ENCODE data around the gene ST14.
"Not testable (repeated sequence)": the region's sequence is repeated elsewhere in the genome, so short reads cannot be mapped to it uniquely, and the experiment has no call there.

ST14 gene

DNA sequence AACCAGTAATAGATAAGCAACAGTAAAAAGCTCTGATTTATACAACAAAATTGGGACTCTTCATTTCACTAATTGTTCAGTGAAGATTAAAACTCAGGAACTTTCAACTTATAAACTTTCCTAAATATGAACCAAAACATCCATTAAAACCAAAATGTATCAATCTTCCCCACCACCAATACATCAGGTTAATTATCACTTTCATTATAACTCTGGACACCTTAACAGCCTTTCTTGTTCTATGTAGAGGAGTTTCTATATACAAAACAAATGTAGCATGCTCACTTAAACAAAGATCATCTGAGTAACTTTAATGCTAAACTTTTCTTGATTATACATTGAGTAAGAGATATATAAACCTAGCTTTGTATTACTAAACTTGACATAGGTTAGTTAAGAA lies 74.7 kb downstream of the ST14 start:
- DNase-seq (ENCODE audit: low spot score) = no peak

DNA sequence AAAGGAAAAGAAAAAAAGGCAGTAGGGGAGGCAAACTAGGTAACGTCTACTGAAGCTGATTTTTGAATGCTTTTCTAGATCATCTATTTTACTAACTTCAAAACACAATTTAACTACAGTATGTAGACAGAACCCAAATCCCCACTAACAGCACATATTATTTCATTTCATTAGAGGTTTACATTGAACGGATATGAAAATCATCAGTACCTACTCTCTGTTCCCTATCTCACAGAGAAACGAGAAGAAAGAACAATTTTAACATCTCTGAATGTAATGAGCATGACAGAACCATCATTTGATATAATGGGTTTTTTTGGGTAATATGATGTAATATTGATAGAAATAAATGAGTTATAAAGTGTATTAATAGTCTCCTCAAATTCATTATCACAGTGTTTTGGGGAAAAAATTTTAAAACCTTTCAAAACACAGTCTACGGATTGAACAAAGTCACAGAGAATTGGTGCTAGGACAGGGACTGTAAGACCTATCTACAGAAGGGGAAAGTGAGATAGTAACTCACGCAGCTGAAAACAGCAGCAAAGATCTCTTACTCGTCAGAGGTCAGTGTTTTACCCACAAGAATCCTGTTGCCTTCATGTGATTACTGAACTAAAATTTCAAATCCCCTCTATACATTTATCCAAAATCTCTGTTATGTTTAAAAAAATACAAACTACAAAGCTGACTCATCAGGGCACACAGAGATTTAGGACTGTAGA lies 77.9 kb downstream of the ST14 start:
- no peak for DNase-seq (ENCODE audit: low spot score)

DNA sequence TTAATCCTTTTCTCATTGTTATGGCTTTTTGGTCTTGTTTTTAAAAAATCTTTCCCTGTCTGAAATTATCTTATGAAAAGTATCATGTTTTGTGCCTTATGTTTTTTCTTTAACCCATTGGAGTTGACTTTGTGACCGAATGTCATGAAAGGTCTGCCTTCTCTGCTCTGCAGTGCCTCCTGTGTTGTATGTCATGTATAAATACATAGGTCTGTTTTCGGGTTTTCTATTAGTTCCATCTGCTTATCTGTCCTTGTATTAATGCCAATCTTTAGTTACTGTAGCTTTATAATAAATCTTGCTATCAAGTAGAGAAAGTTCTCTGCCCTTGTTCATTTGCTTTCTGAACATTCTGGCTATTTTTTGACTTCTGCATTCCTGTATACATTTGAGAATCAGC lies 82.1 kb downstream of the ST14 start:
- DNase-seq (ENCODE audit: low spot score) = no peak

DNA sequence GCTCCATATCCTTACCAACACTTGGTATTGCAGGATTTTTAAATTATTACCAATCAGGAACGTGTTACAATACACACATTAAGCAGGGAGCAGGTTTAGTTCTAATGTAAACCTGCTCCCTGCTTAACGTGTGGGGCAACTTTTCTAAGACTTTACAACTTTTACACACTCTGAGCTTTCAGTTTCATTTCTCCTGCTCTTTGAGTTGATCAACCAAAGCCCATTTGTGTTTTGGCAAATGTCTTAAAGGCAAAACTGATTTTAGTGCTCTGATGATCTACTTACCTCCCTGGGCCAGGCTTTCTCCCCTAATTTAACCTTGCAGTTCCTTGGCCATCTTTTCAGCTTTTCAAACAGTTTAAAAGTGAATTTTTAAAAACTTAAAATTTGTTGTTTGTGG lies 84.2 kb downstream of the ST14 start:
- no peak for DNase-seq (ENCODE audit: low spot score)

DNA sequence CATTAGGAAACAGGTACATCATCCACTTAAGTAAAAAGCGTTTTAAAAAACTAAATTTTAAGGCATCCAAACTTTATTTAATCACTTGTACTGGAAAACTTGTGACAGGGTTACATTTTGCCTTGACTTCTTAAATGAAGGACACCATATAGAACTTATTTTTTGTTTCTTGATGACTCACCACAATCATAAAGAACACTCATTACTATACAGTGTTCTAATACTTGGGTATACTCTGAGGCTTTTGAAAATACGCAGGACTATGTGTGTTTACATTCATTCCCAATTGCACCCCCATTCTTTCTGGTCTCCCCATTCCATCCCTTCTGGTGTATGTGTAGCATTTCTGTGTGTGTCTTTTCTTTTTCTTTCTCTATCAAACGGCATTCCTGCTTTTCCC lies 85.3 kb downstream of the ST14 start:
- DNase-seq (ENCODE audit: low spot score) = no peak

DNA sequence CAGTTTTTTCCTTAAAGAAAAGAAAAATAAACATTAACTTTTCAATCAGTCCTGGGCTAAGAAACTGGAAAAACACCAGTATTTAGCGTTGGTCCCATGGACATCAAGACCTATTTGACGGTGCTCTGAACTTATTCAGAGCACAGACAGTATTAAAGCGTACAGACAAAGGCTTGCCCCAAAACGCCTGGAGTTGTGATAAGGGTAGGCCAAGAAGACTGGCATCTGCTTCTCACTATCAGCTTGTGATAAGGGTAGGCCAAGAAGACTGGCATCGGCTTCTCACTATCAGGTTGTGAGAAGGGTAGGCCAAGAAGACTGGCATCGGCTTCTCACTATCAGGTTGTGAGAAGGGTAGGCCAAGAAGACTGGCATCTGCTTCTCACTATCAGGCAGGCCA lies 85.8 kb downstream of the ST14 start:
- DNase-seq (ENCODE audit: low spot score) = not testable (repeated sequence)

DNA sequence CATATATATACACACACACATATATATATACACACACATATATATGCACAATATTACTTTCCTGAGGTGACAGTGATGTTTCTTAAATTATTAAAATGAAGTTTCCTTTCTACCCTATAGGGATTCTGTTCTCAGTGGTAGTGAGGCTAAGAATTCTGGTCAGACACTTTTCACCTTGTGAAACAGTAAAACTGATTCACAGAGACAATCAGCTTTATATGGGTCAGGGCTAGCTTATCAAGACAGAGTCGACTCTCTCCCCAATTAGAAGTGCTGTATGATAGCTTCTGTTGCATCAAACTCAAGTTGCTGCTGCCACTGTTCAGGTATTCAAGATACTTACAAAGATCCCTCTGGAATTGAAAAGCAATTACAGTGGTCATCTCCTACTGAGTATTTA lies 86.7 kb downstream of the ST14 start:
- DNase-seq (ENCODE audit: low spot score) = no peak

DNA sequence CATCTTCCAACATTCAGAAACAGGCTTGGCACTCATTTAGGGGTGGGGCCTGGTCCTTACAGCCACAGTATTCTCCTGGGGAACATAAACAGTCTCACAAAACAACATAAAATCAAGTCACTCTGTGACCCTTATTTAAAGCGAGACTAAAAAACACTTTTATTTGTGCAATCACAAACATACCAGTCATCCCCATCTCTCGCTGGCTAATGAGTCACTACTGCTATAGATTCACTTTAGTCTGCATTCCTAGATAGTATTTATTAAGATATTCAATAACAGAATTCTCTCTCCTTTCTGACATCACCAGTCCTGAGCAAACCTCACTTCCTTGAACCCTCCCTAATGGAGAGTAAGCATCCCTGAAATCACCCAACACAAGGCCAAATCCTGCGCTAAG lies 87.2 kb downstream of the ST14 start:
- peak; percentile 15 for DNase-seq (ENCODE audit: low spot score)

DNA sequence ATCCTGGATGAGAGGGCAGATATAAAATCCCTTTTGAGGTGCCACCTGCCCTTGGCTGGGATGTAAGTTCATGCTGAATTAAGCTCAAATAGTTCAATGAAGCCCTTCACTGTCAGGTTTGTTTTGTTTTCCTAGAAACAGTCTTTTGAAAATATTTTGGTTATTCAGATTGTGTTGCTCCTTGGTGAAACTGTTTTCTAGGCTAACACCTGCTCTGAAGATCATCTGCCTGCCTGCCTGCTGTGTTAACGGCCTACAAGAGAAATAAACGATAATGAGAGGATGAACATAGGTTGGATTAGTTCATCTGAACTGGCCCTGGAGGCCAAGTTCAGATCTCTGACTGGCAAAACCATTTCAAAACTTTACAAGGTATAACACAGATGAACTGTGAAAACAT lies 87.7 kb downstream of the ST14 start:
- no peak for DNase-seq (ENCODE audit: low spot score)

DNA sequence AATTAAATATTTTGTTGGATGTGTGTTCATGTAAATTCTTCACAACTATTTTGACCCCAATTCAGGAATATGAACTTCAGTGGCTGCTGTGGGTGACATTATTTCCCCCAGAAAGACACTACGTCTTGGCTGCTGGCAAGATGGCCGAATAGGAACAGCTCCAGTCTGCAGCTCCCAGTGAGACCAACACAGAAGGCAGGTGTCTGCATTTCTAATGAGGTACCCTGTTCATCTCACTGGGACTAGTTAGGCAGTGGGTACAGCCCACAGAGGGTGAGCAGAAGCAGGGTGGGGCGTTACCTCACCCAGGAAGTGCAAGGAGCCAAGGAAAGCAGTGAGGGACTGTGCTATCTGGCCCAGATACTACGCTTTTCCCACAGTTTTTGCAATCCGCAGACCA lies 89.8 kb downstream of the ST14 start:
- no peak for DNase-seq (ENCODE audit: low spot score)

DNA sequence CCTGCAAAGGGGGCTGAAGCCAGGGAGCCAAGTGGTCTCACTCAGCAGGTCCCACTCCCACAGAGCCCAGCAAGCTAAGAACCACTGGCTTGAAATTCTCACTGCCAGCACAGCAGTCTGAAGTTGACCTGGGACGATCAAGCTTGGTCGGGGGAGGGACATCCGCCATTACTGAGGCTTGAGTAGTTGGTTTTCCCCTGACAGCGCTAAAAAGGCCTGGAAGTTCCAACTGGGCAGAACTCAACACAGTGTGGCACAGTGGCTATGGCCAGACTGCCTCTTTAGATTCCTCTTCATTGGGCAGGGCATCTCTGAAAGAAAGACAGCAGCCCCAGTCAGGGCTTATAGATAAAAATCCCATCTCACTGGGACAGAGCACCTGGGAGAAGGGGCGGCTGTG lies 90.3 kb downstream of the ST14 start:
- not testable (repeated sequence) for DNase-seq (ENCODE audit: low spot score)

DNA sequence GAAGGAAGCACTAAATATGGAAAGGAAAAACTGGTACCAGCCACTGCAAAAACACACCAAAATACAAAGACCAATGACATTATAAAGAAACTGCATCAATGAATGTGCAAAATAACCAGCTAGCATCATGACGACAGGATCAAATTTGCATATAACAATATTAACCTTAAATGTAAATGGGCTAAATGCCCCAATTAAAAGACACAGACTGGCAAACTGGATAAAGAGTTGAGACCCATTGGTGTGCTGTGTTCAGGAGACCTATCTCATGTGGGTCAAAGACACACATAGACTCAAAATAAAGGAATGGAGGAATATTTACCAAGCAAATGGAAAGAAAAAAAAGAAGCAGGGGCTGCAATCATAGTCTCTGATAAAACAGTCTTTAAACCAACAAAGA lies 92.2 kb downstream of the ST14 start:
- not testable (repeated sequence) for DNase-seq (ENCODE audit: low spot score)
